CD4-positive, alpha-beta T cell treated with Interferon gamma for 1 hour (primary cell): ENCODE results near the gene SDSL.

ENCODE experiments used
- DNase-seq: peaks from one replicate; pipeline ENCODE4 v3.0.0-alpha.2; 2020

The SDSL gene

DNA sequence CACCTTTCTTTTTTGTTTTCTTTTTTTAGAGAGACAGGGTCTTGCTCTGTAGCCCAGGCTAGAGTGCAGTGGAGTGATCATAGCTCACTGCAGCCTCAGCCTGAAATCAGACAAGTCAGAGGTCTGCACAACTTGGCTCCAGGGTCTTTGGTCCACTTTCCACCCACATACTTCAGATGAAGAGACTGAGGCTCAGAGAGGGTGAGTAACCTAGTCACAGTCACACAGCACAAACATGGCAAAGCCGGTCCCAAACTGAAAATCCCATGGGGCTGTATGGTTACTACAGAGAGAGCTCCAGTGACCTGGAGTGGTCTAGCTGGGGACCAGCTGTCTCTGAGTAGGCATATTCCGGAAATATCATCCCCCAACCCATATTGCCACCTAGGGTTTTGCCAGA lies 30.3 kb downstream of the SDSL start:
- no peak for DNase-seq

GRCh38 chr12:113453330-113453729 lies 31.1 kb downstream of the SDSL start:
- no peak for DNase-seq

DNA sequence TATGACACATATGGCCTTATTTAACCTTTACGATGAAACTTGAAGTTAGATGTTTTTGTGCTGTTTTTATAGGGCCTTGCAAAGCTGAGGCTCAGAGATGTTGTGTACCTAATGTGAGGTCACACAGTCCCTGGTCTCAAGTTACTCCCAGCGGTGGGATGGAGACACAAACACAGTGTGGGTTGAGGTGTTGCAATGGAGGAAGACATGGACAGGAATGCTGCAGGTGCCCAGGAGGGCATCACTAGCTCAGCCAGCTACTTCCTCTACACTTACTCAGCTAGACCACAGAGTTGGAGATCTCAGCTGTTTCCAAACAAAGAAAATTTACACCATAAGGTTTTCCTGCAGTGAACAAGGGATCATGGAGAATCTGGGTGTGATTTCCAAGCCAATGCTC lies 34.0 kb downstream of the SDSL start:
- DNase-seq = no peak

DNA sequence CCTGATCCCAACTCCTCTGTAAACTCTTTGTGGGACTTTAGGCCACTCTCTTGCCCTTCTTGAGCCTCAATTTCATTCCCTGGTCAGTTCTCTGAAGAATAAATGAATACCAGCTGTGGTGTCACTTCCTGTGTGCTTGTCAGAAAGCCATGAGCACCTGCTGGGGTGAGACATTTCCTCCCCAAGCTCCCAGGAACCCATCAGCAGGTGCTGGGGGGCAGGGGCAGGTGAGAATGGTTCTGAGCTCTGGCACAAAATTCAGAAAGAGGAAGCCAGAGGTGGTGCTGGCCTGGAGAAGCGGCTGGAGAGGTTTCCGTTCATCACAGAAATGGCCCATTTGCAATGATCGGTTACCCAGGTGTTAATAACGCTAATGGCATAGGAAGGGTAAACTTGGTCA lies 34.6 kb downstream of the SDSL start:
- DNase-seq = no peak

- DNase-seq = no peak
Observed at GRCh38 chr12:113457185-113457584, 35.0 kb downstream of the SDSL start.

DNA sequence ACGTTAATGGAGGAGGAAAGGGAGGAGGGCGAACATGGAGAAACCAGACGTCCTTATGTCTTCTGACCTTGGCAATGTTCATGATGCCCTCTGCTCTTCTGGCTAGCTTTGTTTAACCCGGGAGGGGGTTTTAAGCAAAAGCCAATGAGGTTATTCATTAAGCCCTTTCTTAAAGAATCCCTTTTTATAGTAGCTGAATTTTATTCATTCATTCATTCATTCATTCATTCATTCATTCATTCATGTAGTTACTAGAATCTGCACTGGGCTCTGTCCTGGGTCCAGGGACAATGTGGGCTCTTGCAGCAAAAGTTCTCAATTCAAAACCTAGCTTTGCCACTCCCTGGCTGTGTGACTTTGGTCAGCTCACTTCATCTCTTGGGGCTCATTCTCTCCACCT lies 35.5 kb downstream of the SDSL start:
- no peak for DNase-seq

DNA sequence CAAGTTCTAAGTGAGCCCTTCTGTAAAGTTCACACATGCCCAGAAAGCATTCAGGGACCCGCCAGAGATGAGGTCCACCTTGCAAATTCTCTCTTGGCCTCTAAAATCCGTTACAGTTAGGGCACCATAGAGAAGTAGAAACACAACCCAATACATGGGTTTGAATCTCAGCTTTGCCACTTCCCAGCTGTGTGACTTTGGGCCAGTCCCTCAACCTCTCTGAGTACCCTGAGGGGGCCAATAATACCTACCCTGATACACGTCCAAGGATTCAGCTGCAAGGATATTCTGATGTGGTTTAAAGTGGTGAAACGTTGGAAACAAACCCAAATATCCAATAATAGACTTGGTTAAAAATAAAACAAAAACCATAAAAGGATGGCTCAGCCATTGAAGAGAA lies 37.8 kb downstream of the SDSL start:
- DNase-seq = no peak

DNA sequence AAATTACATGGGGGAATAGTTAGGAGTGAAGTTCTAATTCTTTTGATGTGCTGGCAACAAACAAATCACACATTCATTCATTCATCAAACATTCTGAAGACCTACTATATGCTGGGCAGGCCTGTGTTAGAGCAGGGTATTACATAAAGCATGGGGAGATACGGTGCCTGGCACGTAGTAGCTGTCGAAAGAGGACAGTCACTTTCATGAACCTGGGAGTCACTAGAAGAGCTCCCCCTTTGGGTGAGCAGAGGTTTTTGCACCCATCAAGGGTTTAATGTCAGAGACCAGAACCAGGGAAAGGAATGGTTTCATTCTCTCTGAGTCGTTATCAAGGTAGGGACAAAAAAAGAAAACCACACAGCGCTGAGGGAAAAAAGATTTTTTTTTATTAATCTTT lies 39.5 kb downstream of the SDSL start:
- DNase-seq = no peak

DNA sequence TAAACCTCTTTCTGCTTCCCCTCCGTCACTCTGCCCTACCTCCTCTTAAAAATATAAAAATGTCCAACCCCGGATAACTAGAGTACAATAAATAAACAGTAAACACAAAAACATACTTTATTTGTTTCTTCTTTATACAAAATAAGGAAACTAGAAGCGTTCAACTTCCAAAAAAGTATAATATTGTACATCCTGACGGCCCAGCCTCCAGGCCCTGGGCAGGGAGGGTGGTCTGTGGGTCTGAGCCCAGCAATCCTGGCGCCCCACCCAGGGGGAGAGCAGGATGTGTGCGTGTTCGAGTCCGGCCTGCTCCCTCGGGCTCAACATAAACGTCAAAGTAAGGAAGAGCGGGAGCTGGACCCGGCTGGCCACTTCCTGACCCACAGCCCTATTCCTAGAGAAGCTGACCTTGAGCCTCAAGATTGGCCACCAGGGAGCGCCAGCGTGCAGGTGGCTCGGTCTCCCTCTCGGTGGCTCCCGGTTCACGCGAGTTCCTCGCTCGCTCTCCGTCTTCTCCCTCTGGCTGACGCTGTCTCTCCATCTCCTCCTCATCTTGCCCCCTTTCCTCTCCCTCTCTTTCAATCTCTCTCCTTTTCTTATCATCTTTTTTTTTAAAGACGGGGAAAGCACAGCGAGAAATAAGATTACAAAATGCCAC lies 40.1 kb downstream of the SDSL start:
- peak; percentile 61 for DNase-seq

GRCh38 chr12:113462998-113463745 lies 41.0 kb downstream of the SDSL start:
- no peak for DNase-seq

- no peak for DNase-seq
Observed at GRCh38 chr12:113463746-113464451, 41.7 kb downstream of the SDSL start.

GRCh38 chr12:113464452-113464775 lies 42.2 kb downstream of the SDSL start:
- DNase-seq = no peak

DNA sequence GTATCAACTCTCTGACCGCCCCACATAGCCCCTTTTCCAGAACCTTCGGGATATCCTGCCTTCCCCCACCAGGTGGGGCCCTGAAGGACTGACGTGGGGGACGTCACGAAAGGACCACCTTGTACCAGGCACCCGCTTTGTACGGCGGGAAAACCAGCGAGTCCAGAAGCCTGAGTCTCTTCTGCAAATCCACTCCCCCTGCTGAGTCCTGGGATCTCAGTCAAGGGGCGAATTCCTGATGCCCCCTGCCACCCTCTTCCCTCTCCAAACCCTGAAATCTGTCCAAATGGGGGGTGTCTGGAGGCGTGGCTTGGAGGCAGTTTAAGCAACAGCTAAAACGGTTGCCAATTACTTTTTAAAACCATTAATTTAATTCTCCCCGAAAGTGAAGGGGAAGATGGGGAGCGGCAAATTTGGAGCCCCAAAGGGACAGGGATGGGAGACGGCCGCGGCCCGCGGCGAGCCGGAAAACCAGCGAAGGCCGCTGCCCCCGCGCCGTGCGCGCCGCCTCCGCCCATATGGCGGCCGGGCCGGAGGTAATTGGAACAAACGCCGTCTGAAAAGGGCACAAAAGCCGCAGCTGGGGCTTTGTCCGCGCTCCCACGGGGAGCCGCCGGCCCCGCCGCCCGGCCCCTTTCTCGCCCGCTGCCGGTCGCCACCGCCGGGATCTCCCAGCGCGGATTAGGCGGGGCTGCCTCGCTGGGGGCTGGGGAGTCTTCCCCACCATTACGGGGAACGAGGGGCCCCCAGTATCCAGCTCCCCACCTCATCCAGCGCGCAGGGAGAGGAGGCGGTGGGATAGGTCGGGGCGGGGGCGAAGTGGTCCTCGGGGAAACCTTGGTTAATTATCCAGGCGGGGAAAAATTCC lies 42.9 kb downstream of the SDSL start:
- DNase-seq = no peak

DNA sequence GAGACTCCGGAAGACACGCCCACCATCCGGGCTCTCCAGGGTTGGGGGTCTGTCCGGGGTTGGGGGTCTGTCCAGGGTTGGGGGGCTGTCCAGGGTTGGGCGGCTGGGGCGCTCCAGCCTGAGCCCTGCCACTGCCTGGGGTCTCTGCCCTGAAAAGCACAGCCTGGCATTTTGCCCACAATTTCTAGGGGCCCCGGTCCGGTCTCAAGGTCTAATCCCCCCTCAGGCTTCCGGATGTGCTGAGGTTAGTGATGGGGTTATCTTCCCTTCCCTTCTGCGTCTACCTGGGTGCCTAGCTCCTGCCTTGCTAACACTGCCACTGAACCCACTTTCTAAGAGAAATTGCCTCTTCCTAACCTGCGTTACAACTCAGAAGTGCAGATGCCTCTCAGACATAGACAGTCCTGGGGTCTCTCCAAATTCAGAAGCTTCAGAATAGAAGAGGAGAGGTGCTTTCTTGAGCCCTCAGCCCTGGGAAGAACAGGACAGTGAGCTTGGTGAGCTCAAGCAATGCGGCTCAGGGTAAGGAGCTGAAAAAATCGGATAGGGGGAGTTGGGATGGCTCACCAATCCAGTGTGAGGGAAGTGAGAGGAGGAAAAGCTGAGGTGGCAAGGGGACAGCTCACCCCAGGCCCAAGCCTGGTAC lies 43.8 kb downstream of the SDSL start:
- no peak for DNase-seq

DNA sequence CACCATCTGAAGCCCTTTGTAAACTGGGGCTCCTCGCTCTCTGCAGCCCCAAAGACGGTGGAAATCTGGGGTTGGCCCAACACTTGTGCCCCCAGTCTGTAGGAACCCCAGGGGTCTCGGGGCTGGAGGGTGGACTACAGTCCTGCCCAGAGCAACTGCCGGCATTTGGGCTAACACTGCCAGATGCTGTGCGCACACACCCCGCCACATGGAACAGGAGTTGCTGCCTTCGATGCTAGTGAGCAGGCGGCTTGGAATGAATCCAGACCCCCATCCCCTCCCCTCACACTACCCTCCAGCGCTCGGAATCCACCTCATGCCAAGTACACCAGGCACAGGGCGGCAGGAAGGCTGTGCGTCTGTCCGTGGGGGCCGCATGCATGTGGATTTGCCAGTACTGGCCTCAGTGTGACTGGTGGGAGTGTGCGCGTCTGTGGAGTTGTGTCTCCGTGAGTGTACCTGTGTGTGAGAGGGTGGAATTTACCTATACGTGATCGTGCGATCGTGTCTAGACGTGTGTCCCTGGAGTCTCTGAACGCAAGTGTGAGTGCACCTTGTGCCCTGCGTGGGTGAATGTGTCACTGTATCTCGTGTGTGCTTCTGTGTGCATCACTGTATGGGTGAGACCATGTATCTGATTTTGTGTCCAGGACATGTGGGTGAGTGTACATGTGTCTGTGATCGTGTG lies 44.4 kb downstream of the SDSL start:
- no peak for DNase-seq

- DNase-seq = no peak
Observed at GRCh38 chr12:113467142-113467501, 44.9 kb downstream of the SDSL start.

- no peak for DNase-seq
Observed at GRCh38 chr12:113467502-113468364, 45.6 kb downstream of the SDSL start.

DNA sequence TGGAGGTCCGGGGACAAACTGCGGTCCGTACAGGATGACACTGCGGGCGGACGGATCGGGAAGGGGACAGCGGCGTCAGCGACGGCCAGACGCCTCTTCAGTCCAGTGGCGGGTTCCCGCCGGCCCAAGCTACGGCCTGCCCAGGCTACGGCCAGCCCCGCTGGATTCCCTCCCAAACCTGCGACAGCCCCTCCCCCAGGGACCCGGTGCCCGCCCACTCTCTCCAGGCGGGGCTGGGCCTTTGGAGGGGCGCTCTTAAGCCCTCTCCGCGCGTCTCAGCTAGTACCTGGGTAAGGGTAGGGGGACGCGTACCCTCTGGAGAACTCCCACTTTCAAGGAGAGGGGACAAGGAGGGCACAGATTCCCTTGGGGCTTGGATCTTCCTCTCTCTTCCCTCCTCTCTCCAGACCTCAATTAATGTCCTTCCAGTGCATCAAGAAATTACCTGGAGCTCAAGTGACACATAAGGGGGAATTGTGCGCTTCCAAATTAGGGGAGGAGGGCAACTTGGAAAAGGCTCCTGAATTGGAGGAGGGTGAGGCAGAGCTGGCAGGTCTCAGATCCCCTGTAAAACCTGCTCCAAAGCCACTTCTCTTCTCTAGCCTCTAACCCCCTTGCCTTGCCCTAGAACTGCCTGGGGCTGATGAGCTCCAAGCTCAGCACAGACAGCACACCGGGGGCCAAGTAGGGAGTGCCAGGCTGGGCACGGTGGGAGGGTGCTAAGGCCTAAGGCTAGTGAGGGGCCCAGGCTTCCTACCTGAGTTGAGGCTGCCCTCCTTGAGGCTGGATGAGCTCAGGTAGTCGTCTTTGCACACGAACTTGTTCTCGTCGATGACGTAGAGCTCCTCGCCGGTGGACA lies 46.4 kb downstream of the SDSL start:
- no peak for DNase-seq

DNA sequence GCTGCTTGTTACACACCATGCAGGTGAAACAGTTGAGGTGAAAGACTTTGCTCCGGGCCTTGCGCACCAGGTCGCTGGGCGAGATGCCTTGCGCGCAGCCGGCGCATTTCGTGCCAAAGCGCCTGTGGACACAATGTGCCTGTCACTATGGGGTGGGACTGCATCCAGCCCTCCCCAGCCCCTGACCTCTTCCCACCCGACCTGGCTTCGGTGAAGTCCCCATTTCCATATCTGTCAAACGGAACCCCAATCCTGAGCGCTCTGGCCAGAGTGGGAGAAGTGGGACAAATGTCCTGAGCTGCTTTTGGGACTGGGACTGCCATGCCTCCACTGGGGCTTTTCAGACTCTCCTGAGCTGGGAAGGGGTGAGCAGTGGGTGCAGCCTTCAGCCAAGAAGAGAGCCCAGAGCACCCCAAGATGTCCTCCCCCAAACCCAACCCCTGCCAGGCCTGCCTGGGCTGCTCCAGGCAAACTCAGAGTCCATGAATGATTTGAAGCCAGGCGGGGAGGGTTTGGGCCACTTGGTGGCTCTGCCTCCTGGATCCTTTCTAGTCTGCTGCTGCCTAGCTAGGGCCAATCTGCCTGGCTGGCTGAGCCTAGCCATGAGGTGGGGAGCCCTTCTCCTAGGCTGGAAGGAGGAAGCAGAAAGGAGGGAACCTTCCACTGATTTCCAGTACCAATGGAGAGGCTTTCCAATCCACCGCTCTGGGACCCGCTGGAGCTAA lies 47.2 kb downstream of the SDSL start:
- no peak for DNase-seq
